K562 (cell line): ENCODE measurements around the gene RAE1. TPM values are rescaled to one million over a fixed set of nuclear protein-coding genes. Genes with fewer than 3 reads are reported as not detected.
A peak's percentile ranks its signal among the peaks of the same experiment; 100 is the strongest.

Experiments used
- ATF3 ChIP-seq, 2 experiments: fragments of 450-650 bp in 1 of 2; sonication (generic) in 1 of 2; formaldehyde crosslinking in 1 of 2; IDR thresholded peaks in 1 of 2; conservative IDR thresholded peaks in 1 of 2; 2 replicates each; pipeline versions ENCODE4 v1.6.1 to v1.8.1; 2016 to 2023; ENCODE audit warnings: mild to moderate bottlenecking in 2 of 2, moderate library complexity in 2 of 2, inconsistent platforms in 1 of 2, missing genetic modification reagents in 1 of 2
- CBX8 ChIP-seq: fragments of 200-600 bp; sonication (generic); IDR thresholded peaks from 2 replicates; pipeline ENCODE4 v1.6.1; 2012; ENCODE audit warnings: borderline replicate concordance, mixed run types, low read depth, mild to moderate bottlenecking, moderate library complexity, mixed read lengths, low read length, control low read depth, inconsistent platforms; ENCODE audit not compliant: poor library complexity, severe bottlenecking; ENCODE audit errors: extremely low read depth
- HLTF ChIP-seq: fragments of 450-650 bp; IDR thresholded peaks from 2 replicates; pipeline ENCODE4 v1.6.1; 2016
- HNRNPH1 ChIP-seq: fragments of 200-400 bp; formaldehyde crosslinking; optimal IDR thresholded peaks from 2 replicates; pipeline ENCODE3; 2017; ENCODE audit warnings: low read depth, mild to moderate bottlenecking, low read length, moderate library complexity
- ILK ChIP-seq: fragments of 450-650 bp; IDR thresholded peaks from 2 replicates; pipeline ENCODE4 v1.6.1; 2016; ENCODE audit warnings: missing genetic modification characterization, low read depth, mild to moderate bottlenecking, missing compliant biosample characterization, moderate library complexity, borderline replicate concordance
- MCM2 ChIP-seq: fragments of 450-650 bp; IDR thresholded peaks from 2 replicates; pipeline ENCODE4 v1.6.1; 2017; ENCODE audit warnings: low read depth, mild to moderate bottlenecking
- PATZ1 ChIP-seq: fragments of 250-450 bp; sonication (Bioruptor Pico); IDR thresholded peaks from 2 replicates; pipeline ENCODE4 v1.5.0; 2020; ENCODE audit warnings: mild to moderate bottlenecking, borderline replicate concordance
- RBM14 ChIP-seq: fragments of 200-400 bp; formaldehyde crosslinking; IDR thresholded peaks from 2 replicates; pipeline ENCODE4 v1.6.1; 2018; ENCODE audit warnings: low read depth, mild to moderate bottlenecking, low read length, moderate library complexity, borderline replicate concordance; ENCODE audit not compliant: insufficient read depth
- REST ChIP-seq, 2 experiments: fragments of 450-650 bp; formaldehyde crosslinking in 1 of 2; IDR thresholded peaks; 2 replicates each; pipeline versions ENCODE4 v1.4.0 to v1.6.1; 2014 to 2020; ENCODE audit warnings: mild to moderate bottlenecking in 2 of 2, borderline replicate concordance in 1 of 2, low read depth in 1 of 2
- RUNX1 ChIP-seq: sonication (generic); IDR thresholded peaks from 2 replicates; pipeline ENCODE4 v1.6.1; 2016; ENCODE audit warnings: antibody characterized with exemption, low read depth
- SREBF1 ChIP-seq: fragments of 150-350 bp; IDR thresholded peaks from 2 replicates; pipeline ENCODE4 v1.6.1; 2014; ENCODE audit warnings: antibody characterized with exemption, low read depth, low read length, borderline replicate concordance
- THRA ChIP-seq: fragments of 450-650 bp; IDR thresholded peaks from 2 replicates; pipeline ENCODE4 v1.6.1; 2017; ENCODE audit warnings: mild to moderate bottlenecking, moderate library complexity
- ZNF24 ChIP-seq: fragments of 450-650 bp; IDR thresholded peaks from 2 replicates; pipeline ENCODE4 v1.6.1; 2016
- polyA plus RNA-seq, 8 experiments: library from polyadenylated mRNA; depleted of rRNA in 4 of 8; stranded (reverse) in 5 of 8; unstranded in 3 of 8; fragments of >200 nt; fragmentation: Nextera tagmentation in 2 of 8; fragmentation: Illumina TruSeq in 1 of 8; extraction: Ambion mirVana in 2 of 8; extraction: Trizol in 1 of 8; gene quantifications; 2 replicates each; pipeline versions ENCODE4 v1.2.1 to v1.2.3, GENCODE V29; 2011 to 2014; ENCODE audit warnings: inconsistent platforms in 1 of 8, missing spikeins in 1 of 8
- total RNA-seq, 7 experiments: library from RNA; depleted of rRNA in 6 of 7; stranded (reverse); fragments of >200 nt in 6 of 7; fragmentation: Illumina TruSeq in 2 of 7; extraction: Trizol in 2 of 7; gene quantifications; 2 replicates each; pipeline versions ENCODE4 v1.2.1 to v1.2.3, GENCODE V29; 2011 to 2021; ENCODE audit warnings: low replicate concordance in 1 of 7

The RAE1 gene
- total and polyA plus RNA-seq, 9 of the 15 experiments (the other 6 are each of a cell fraction or from before 2014, with no cell fraction given): 33.7 to 248 (median 77.7) TPM

GRCh38 chr20:57414867-57415592, 64.0 kb downstream of the RAE1 start (continued):
- no peak for TF ChIP-seq RUNX1
- no peak for TF ChIP-seq REST (IDR thresholded peaks at IDR 0.05; ENCODE audit: borderline replicate concordance)
- 0 out of 2 replicates have a peak, but pooled peaks have one; percentile 22 for TF ChIP-seq REST (CRISPR knock-in tag; IDR thresholded peaks at IDR 0.05; ENCODE audit: low read depth)
- TF ChIP-seq RBM14: no peak
- TF ChIP-seq HNRNPH1: no peak
- no peak for TF ChIP-seq ILK
- TF ChIP-seq HLTF: no peak
- no peak for TF ChIP-seq MCM2
- no peak for TF ChIP-seq PATZ1 (CRISPR knock-in tag)
- TF ChIP-seq CBX8: no peak
- no peak for TF ChIP-seq THRA
- TF ChIP-seq SREBF1: no peak
- TF ChIP-seq ZNF24: peak; percentile 39; the same call in 1 of the 2 replicates
- peak; percentile 74 for TF ChIP-seq ATF3 (IDR thresholded peaks at IDR 0.05)
- TF ChIP-seq ATF3 (CRISPR knock-in tag; conservative IDR thresholded peaks at IDR 0.05): no peak
